NT2/D1 (cell line): ENCODE data around the gene RIMKLA.

ENCODE experiments used
- DNase-seq: peaks from one replicate; pipeline ENCODE4 v3.0.0-alpha.2; 2011; ENCODE audit warnings: low read depth, low spot score
- H3K27me3 ChIP-seq: 2 replicates; pipeline ENCODE4 v1.6.0; 2011; ENCODE audit warnings: mild to moderate bottlenecking; ENCODE audit not compliant: insufficient read length, insufficient read depth
- H3K36me3 ChIP-seq: 2 replicates; pipeline ENCODE4 v1.6.1; 2011; ENCODE audit warnings: mild to moderate bottlenecking, low read length, mixed read lengths; ENCODE audit not compliant: insufficient read depth, insufficient read length
- H3K4me1 ChIP-seq: 2 replicates; pipeline ENCODE4 v1.5.1; 2011; ENCODE audit not compliant: insufficient read depth, insufficient read length
- H3K4me3 ChIP-seq: 2 replicates; pipeline ENCODE4 v1.5.1; 2011; ENCODE audit warnings: low read depth; ENCODE audit not compliant: insufficient read length
- H3K9ac ChIP-seq: 2 replicates; pipeline ENCODE4 v1.6.0; 2011; ENCODE audit warnings: low read depth; ENCODE audit not compliant: insufficient read length
- H3K9me3 ChIP-seq: 2 replicates; pipeline ENCODE4 v1.5.1; 2011; ENCODE audit warnings: mild to moderate bottlenecking, low read length; ENCODE audit not compliant: insufficient read depth
- SUZ12 ChIP-seq: IDR thresholded peaks from 2 replicates; pipeline ENCODE4 v1.6.1; 2011; ENCODE audit not compliant: insufficient read length, insufficient read depth; ENCODE audit errors: extremely low read depth
- YY1 ChIP-seq: IDR thresholded peaks from 2 replicates; pipeline ENCODE4 v1.6.1; 2011; ENCODE audit not compliant: insufficient read length, insufficient read depth
- ZNF274 ChIP-seq: IDR thresholded peaks from 2 replicates; pipeline ENCODE4 v1.6.1; 2011; ENCODE audit warnings: mild to moderate bottlenecking, low read depth, low read length

The RIMKLA gene

DNA sequence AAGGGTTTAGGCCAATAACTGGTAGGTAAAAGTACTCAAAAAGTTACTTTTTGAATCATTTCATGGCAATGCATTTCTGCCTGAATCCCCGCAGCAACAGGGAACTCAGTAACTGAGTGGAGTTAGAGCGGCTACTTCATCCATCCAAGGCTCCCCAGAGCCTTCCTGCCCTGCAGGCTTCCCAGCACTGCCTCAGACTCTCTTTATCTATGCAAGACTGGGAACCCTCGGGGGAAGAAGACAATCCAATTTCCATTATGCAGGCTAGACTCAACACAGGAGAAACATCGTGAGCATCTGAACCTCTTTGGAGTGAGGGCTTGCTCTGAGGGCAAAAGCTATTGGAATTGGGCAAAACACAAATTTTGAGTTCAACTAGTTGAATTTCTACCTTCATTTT is 52.1 kb downstream of the RIMKLA start:
- H3K4me1 ChIP-seq = peaks cover 6% of the 10 kb centered on the region
- no peaks in the 10 kb centered on the region for H3K36me3 ChIP-seq
- no peak for TF ChIP-seq ZNF274
- no peak for TF ChIP-seq SUZ12
- TF ChIP-seq YY1 = no peak
- no peak overlapping the region for H3K4me3 ChIP-seq
- no peaks in the 10 kb centered on the region for H3K27me3 ChIP-seq
- no peak for DNase-seq
- no peaks in the 10 kb centered on the region for H3K9me3 ChIP-seq
- H3K9ac ChIP-seq = no peak overlapping the region

- no peaks in the 10 kb centered on the region for H3K36me3 ChIP-seq
- TF ChIP-seq ZNF274 = no peak
- no peak for TF ChIP-seq SUZ12
- no peak for TF ChIP-seq YY1
- H3K4me3 ChIP-seq = no peak overlapping the region
- H3K27me3 ChIP-seq = no peaks in the 10 kb centered on the region
- peaks cover 6% of the 10 kb centered on the region for H3K4me1 ChIP-seq
- no peak for DNase-seq
- H3K9ac ChIP-seq = no peak overlapping the region
- H3K9me3 ChIP-seq = no peaks in the 10 kb centered on the region
Observed at GRCh38 chr1:42433369-42433768, 52.8 kb downstream of the RIMKLA start.

- Histone ChIP-seq H3K4me3 (no peak overlapping the region), H3K9me3 (no peaks in the 10 kb centered on the region), H3K36me3 (no peaks in the 10 kb centered on the region), H3K27me3 (no peaks in the 10 kb centered on the region), H3K9ac (no peak overlapping the region), H3K4me1 (peaks cover 6% of the 10 kb centered on the region)
- TF ChIP-seq YY1 = no peak
- no peak for TF ChIP-seq ZNF274
- no peak for TF ChIP-seq SUZ12
- no peak for DNase-seq
Observed at GRCh38 chr1:42434340-42434739, 53.7 kb downstream of the RIMKLA start.

- DNase-seq = no peak
- Histone ChIP-seq H3K36me3 (no peaks in the 10 kb centered on the region), H3K4me1 (no peaks in the 10 kb centered on the region), H3K27me3 (no peaks in the 10 kb centered on the region), H3K9me3 (no peaks in the 10 kb centered on the region), H3K4me3 (no peak overlapping the region), H3K9ac (no peak overlapping the region)
- TF ChIP-seq SUZ12 (no peak), ZNF274 (no peak), YY1 (no peak)
Observed at GRCh38 chr1:42439940-42440339, 59.3 kb downstream of the RIMKLA start.

DNA sequence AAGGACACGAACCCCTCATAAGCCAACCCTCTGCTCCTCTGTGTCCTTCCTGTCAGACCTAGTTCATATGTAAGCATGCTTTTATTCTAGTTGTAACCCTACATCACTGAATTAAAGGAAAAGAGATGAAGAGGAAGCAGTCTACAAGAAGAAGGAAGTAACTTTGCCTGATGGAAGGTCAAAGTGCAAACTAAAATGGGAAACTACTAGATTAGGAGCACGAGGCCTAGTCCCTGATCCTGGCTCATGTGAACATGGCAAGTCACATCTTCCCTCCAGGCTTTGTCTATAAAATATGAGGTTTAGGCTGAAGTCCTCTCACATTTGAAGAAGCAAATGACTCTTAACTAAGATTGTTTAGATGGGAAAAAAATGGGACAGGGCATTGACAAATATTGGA is 62.1 kb downstream of the RIMKLA start:
- H3K9ac ChIP-seq = no peak overlapping the region
- no peak for DNase-seq
- H3K9me3 ChIP-seq = no peaks in the 10 kb centered on the region
- no peaks in the 10 kb centered on the region for H3K4me1 ChIP-seq
- H3K27me3 ChIP-seq = no peaks in the 10 kb centered on the region
- H3K36me3 ChIP-seq = no peaks in the 10 kb centered on the region
- TF ChIP-seq YY1 (no peak), ZNF274 (no peak), SUZ12 (no peak)
- no peak overlapping the region for H3K4me3 ChIP-seq

- H3K27me3 ChIP-seq = no peaks in the 10 kb centered on the region
- H3K9me3 ChIP-seq = peaks cover 3% of the 10 kb centered on the region; the same call in 1 of the 2 replicates
- DNase-seq = no peak
- H3K9ac ChIP-seq = no peak overlapping the region
- no peaks in the 10 kb centered on the region for H3K4me1 ChIP-seq
- H3K4me3 ChIP-seq = no peak overlapping the region
- no peaks in the 10 kb centered on the region for H3K36me3 ChIP-seq
- TF ChIP-seq ZNF274 (no peak), YY1 (no peak), SUZ12 (no peak)
Observed at GRCh38 chr1:42449256-42449655, 68.7 kb downstream of the RIMKLA start.

DNA sequence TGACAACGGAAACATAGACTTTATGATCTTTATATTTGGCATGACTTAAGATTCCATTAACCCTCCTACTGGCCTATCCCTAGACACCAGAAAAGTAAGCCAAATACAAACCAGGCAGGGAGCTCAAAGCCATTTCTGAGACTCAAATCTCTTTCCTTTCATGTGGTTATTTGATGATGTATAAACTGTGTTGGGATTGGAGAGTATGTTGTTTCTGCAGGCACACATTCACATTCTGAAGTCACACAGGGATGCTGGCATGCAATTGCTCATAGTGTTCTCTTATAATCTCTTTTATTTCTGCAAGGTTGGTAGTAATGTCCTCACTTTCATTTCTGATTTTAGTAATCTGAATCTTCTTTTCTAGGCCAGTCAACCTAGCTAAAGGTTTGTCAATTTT is 69.5 kb downstream of the RIMKLA start:
- Histone ChIP-seq H3K36me3 (no peaks in the 10 kb centered on the region), H3K27me3 (no peaks in the 10 kb centered on the region), H3K4me1 (no peaks in the 10 kb centered on the region), H3K9ac (no peak overlapping the region), H3K9me3 (peaks cover 3% of the 10 kb centered on the region; the same call in 1 of the 2 replicates), H3K4me3 (no peak overlapping the region)
- TF ChIP-seq ZNF274 (no peak), YY1 (no peak), SUZ12 (no peak)
- DNase-seq = no peak

DNA sequence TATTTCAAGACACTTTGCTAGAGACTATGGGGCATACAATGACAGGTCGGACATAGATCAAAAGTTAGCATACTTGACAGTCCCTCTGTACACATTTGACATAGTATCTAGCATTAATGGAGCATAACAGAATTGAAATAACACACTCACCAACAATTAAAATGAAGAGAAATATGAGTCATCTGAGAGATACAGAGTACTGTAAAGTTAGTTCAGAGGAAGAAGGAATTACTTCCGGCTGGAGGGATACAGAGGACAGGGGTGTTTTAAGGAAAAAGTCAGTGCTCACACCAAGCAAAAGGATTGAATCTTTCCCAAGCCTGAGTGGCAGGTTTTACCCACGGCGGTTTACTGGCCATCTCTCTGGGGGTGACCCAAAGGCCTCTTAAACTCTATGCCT is 72.8 kb downstream of the RIMKLA start:
- no peak overlapping the region for H3K9ac ChIP-seq
- TF ChIP-seq ZNF274 (no peak), SUZ12 (no peak), YY1 (no peak)
- H3K4me1 ChIP-seq = peaks cover 9% of the 10 kb centered on the region
- no peak for DNase-seq
- no peak overlapping the region for H3K4me3 ChIP-seq
- peaks cover 3% of the 10 kb centered on the region; the same call in 1 of the 2 replicates for H3K9me3 ChIP-seq
- H3K27me3 ChIP-seq = no peaks in the 10 kb centered on the region
- H3K36me3 ChIP-seq = peaks cover 11% of the 10 kb centered on the region
